WTC11 (cell line): ENCODE data around the gene CACNA2D1. TPM values are rescaled to one million over a fixed set of nuclear protein-coding genes. Genes with fewer than 3 reads are reported as not detected.
A peak's percentile ranks its signal among the peaks of the same experiment; 100 is the strongest.

Experiments used
- ATAC-seq: fragments of 200-7000 bp; cut with Tn5 transposase; 2 replicates; pipeline ENCODE4 v1.10.0; 2021; ENCODE audit warnings: mild to moderate bottlenecking, moderate library complexity
- CTCF ChIA-PET: fragments of 300-600 bp; sonication (Branson Sonifier 250); formaldehyde crosslinking; loops from one replicate; lab custom pipeline; 2021; ENCODE audit warnings: antibody characterized with exemption; lab: Charles Lee
- POLR2A ChIA-PET: fragments of 350-600 bp; sonication (Branson Sonifier 250); formaldehyde crosslinking; loops from one replicate; lab custom pipeline; 2021; ENCODE audit warnings: antibody characterized with exemption; lab: Charles Lee
- DNase-seq: peaks from one replicate; pipeline ENCODE4 v3.0.0; 2021; ENCODE audit warnings: low spot score
- H3K27ac Mint-ChIP-seq: 2 replicates; pipeline ENCODE4 v1.8.0; 2021; ENCODE audit warnings: mixed read lengths
- H3K27me3 Mint-ChIP-seq: 2 replicates; pipeline ENCODE4 v1.8.0; 2021; ENCODE audit warnings: low read depth, mild to moderate bottlenecking, moderate library complexity, mixed read lengths
- H3K36me3 Mint-ChIP-seq: 2 replicates; pipeline ENCODE4 v1.8.0; 2021; ENCODE audit warnings: mixed read lengths
- H3K4me1 Mint-ChIP-seq: 2 replicates; pipeline ENCODE4 v1.8.0; 2022; ENCODE audit warnings: mixed read lengths
- H3K4me3 Mint-ChIP-seq: 2 replicates; pipeline ENCODE4 v1.8.0; 2021; ENCODE audit warnings: mild to moderate bottlenecking, moderate library complexity, mixed read lengths
- H3K9me3 Mint-ChIP-seq: 2 replicates; pipeline ENCODE4 v1.8.0; 2021; ENCODE audit warnings: mixed read lengths
- CREB1 ChIP-seq: sonication (generic); formaldehyde crosslinking; IDR thresholded peaks from 2 replicates; pipeline ENCODE4 v1.8.0; 2023; ENCODE audit warnings: mild to moderate bottlenecking, missing genetic modification reagents
- E2F5 ChIP-seq: sonication (generic); formaldehyde crosslinking; IDR thresholded peaks from 2 replicates; pipeline ENCODE4 v1.8.1; 2022; ENCODE audit warnings: mild to moderate bottlenecking, moderate library complexity, missing genetic modification reagents
- EMX1 ChIP-seq: fragments of 250-450 bp; sonication (Bioruptor Pico); IDR thresholded peaks from 2 replicates; pipeline ENCODE4 v1.8.0; 2021; ENCODE audit warnings: mild to moderate bottlenecking
- FOXP4 ChIP-seq: sonication (generic); formaldehyde crosslinking; IDR thresholded peaks from 2 replicates; pipeline ENCODE4 v1.8.0; 2022; ENCODE audit warnings: mild to moderate bottlenecking, missing genetic modification reagents
- GTF2I ChIP-seq: fragments of 250-450 bp; sonication (Bioruptor Pico); conservative IDR thresholded peaks from 2 replicates; pipeline ENCODE4 v1.4.0; 2021; ENCODE audit warnings: mild to moderate bottlenecking
- MLX ChIP-seq: sonication (generic); formaldehyde crosslinking; IDR thresholded peaks from 2 replicates; pipeline ENCODE4 v1.8.1; 2023; ENCODE audit warnings: mild to moderate bottlenecking, missing genetic modification reagents, moderate library complexity
- NFE2L1 ChIP-seq: sonication (generic); formaldehyde crosslinking; IDR thresholded peaks from 2 replicates; pipeline ENCODE4 v1.8.1; 2023; ENCODE audit warnings: missing genetic modification reagents
- PRDM15 ChIP-seq: sonication (generic); formaldehyde crosslinking; IDR thresholded peaks from 2 replicates; pipeline ENCODE4 v1.8.0; 2022; ENCODE audit warnings: missing genetic modification reagents
- SP1 ChIP-seq: sonication (generic); formaldehyde crosslinking; conservative IDR thresholded peaks from 2 replicates; pipeline ENCODE4 v1.8.1; 2022; ENCODE audit warnings: missing genetic modification reagents
- TCF7 ChIP-seq: sonication (generic); formaldehyde crosslinking; IDR thresholded peaks from 2 replicates; pipeline ENCODE4 v1.8.0; 2022; ENCODE audit warnings: mild to moderate bottlenecking, low read depth, missing genetic modification reagents, moderate library complexity
- USF1 ChIP-seq: sonication (generic); formaldehyde crosslinking; IDR thresholded peaks from 2 replicates; pipeline ENCODE4 v1.8.0; 2022; ENCODE audit warnings: mild to moderate bottlenecking, missing genetic modification reagents
- ZBTB43 ChIP-seq: sonication (generic); formaldehyde crosslinking; IDR thresholded peaks from 2 replicates; pipeline ENCODE4 v1.8.1; 2023; ENCODE audit warnings: mild to moderate bottlenecking, missing genetic modification reagents
- ZMAT4 ChIP-seq: fragments of 250-450 bp; sonication (Bioruptor Pico); IDR thresholded peaks from 2 replicates; pipeline ENCODE4 v1.9.0; 2021; ENCODE audit warnings: mild to moderate bottlenecking
- ZNF121 ChIP-seq: sonication (generic); formaldehyde crosslinking; IDR thresholded peaks from 2 replicates; pipeline ENCODE4 v1.8.0; 2023; ENCODE audit warnings: missing genetic modification reagents
- ZNF232 ChIP-seq: sonication (generic); formaldehyde crosslinking; IDR thresholded peaks from 2 replicates; pipeline ENCODE4 v1.8.0; 2022; ENCODE audit warnings: mild to moderate bottlenecking, missing genetic modification reagents
- total RNA-seq: library from RNA; stranded (reverse); gene quantifications from 3 replicates; pipeline ENCODE4 v1.2.3, GENCODE V29; 2021

The CACNA2D1 gene
- total RNA-seq, 1 experiment from 2014 or later = 33.3 TPM

GRCh38 chr7:82319674-82320118, 123.9 kb downstream of the CACNA2D1 start (continued):
- TF ChIP-seq USF1 (CRISPR knock-in tag) (no peak), CREB1 (CRISPR knock-in tag) (no peak), MLX (CRISPR knock-in tag) (no peak), E2F5 (no peak)

GRCh38 chr7:82318786-82319185, 124.8 kb downstream of the CACNA2D1 start:
- peaks cover 8% of the 10 kb centered on the region; the same call in 1 of the 2 replicates for H3K36me3 Mint-ChIP-seq
- no peaks in the 10 kb centered on the region for H3K27me3 Mint-ChIP-seq
- H3K9me3 Mint-ChIP-seq = peaks cover 8% of the 10 kb centered on the region; the same call in 1 of the 2 replicates
- no peak overlapping the region for H3K27ac Mint-ChIP-seq
- no peak for TF ChIP-seq SP1 (CRISPR knock-in tag)
- TF ChIP-seq, all 79 proteins: peak for 0
- no peak for ATAC-seq
- ChIA-PET CTCF (interaction anchor here (1.1 kb wide), 1 partner anchor 84 kb away, joined by 3 read pairs; no protein-coding TSS in a partner anchor), POLR2A (no interaction called here)
- peaks cover 41% of the 10 kb centered on the region for H3K4me1 Mint-ChIP-seq
- DNase-seq = no peak
- no peak overlapping the region for H3K4me3 Mint-ChIP-seq

- CTCF ChIA-PET = interaction anchor here (1.1 kb wide), 1 partner anchor 83 kb away, joined by 3 read pairs; no protein-coding TSS in a partner anchor
- H3K4me1 Mint-ChIP-seq = peaks cover 50% of the 10 kb centered on the region
- H3K27me3 Mint-ChIP-seq = no peaks in the 10 kb centered on the region
- peaks cover 8% of the 10 kb centered on the region; the same call in 1 of the 2 replicates for H3K9me3 Mint-ChIP-seq
- peak overlapping the region; percentile 57 for H3K27ac Mint-ChIP-seq
- TF ChIP-seq ZNF121 (no peak), PRDM15 (CRISPR knock-in tag) (no peak), EMX1 (CRISPR knock-in tag) (no peak), ZMAT4 (no peak), FOXP4 (no peak)
- DNase-seq (no peak), ATAC-seq (peak; percentile 12; the same call in 1 of the 2 replicates)
- peaks cover 8% of the 10 kb centered on the region; the same call in 1 of the 2 replicates for H3K36me3 Mint-ChIP-seq
- H3K4me3 Mint-ChIP-seq = no peak overlapping the region
- POLR2A ChIA-PET = no interaction called here
Measured at GRCh38 chr7:82317760-82318159, 125.8 kb downstream of the CACNA2D1 start.

- ChIA-PET CTCF (no interaction called here), POLR2A (no interaction called here)
- Mint-ChIP-seq H3K36me3 (peaks cover 8% of the 10 kb centered on the region; the same call in 1 of the 2 replicates), H3K4me1 (peaks cover 54% of the 10 kb centered on the region), H3K9me3 (peaks cover 8% of the 10 kb centered on the region; the same call in 1 of the 2 replicates), H3K27ac (peak overlapping the region; percentile 57; the same call in 1 of the 2 replicates), H3K27me3 (no peaks in the 10 kb centered on the region), H3K4me3 (no peak overlapping the region)
- DNase-seq = no peak
- TF ChIP-seq TCF7 (CRISPR knock-in tag) = no peak
- no peak for TF ChIP-seq GTF2I (CRISPR knock-in tag)
- TF ChIP-seq NFE2L1 (CRISPR knock-in tag) = no peak
- no peak for TF ChIP-seq ZBTB43
- TF ChIP-seq ZNF232 (CRISPR knock-in tag) = peak; percentile 62
- peak; percentile 57 for ATAC-seq
Measured at GRCh38 chr7:82317257-82317721, 126.3 kb downstream of the CACNA2D1 start.
